ENCODE results near the gene THBS1.

Gene THBS1

DNA sequence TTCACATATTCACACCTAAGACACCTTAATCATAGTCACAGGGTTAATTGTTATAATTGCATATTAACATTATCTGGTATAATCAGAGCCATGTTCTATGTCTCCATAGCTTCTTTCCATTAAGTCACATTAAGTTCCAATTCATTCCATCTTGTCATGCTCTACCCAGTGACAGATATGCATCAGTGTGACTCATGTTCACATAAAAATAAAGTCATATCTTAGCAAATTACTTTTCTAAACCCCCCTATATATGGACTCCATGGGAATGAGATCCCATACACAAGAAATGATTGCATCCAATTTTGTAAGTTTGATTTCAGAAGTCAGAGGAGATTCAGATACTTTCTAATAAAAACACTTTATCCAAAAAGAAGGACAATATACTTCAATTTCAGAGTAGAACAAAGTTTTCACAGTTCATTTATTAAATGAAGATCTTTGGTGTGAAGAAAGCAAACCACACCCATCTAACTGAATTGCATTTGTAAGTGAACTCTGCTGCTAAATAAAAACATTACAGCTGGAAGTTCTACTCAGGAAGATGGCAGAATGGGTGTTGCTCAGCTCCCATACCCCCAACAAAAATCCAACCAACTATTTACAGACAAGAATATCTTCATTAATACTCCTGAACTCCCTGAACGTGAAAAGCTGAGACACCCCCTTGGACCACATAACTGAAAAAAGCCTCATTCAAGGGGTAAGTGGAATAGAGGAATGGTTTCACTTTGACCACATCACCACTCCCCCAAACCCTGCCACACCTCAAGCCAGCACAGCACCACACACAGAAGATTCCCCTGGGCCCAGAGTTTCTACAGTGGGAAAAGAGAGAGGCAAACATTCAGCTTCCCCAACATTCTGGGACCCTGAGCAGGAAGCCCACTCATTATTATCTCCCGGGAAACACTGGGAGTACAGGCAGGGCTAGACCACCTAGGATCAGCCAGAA lies 27.6 kb downstream of the THBS1 start:
- no peak for DNase-seq (ENCODE audit: low read depth)

DNA sequence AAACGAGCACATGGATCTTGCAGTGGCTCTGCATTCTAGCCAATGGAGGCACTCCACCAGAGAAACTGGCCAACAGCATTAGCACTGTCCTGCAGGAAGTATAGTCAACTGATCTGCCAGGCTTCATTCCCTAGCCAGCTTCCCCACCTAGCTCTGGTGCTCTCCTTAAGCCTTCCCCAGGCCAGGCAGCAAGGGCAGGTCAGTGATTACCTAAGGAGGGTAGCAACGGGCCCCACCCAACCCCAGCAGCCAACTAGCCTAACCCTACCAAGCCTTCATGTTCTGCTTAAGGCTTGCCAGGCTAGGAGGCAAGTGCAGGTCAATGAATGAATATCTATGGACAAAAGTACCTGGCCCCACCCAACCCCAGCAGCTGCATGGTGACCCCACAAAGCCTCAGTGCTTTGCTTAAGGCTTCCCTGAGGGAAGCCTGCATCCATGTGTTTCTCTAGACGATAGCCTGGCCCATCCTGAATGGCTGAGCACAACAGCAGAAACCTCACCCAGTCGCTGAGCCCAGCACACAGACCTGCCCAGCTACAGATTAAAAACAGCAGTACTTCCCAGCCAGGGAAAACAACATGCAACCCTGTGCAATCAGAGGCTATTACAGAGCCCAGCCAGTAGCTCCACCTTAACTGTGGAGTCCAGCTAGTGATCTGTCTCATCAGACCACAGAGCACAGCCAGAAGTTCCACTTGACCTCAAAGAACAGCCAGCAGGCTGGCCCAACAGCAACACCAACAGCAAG lies 28.5 kb downstream of the THBS1 start:
- no peak for DNase-seq (ENCODE audit: low read depth)

DNA sequence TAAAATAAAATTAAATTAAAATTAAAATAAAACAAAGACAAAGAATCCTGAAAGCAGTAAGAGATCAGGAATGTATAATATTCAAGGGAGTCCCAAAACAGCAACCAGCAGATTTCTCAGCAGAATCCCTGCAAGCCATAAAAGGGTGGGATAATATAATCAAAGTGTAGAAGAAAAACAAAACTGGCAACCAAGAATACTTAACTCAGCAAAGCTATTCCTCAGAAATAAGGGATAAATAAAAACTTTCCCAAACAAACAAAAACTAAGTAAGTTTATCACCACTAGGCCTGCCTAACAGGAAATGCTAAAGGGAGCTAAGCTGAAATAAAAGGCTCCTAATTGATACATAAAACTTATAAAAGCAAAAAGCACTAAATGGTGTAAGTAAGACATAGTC lies 29.8 kb downstream of the THBS1 start:
- no peak for DNase-seq (ENCODE audit: low read depth)

DNA sequence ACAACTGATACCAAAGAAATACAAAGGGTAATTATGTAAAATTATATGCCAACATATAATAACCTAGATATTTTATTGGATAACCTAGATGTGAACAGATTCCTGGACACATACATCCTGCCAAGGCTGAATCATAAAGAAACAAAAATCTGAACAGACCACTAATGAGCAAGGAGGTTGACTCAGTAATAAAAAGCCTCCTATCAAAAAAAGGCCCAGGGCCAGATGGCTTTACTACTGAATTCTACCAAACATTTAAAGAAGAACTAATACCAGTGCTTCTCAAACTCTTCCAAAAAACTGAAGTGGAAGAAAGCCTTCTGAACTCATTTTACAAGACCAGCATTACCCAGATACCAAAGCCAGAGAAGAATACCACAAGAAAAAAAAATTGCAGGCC lies 32.4 kb downstream of the THBS1 start:
- DNase-seq (ENCODE audit: low read depth): no peak

DNA sequence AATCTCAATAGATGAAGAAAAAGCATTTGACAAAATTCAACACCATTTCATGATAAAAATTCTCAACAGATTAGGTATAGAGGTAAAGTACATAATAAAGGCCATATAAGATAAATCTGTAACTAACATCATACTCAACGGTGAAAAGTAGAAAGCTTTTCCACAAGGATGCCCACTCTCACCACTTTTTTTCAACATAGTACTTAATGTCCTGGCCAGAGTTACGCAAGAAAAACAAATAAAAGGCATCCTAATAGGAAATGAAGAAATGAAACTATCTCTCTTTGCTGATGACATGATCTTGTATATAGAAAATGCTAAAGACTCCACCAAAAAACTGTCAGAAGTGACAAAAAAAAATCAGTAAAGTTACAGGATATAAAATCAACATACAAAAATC lies 33.0 kb downstream of the THBS1 start:
- no peak for DNase-seq (ENCODE audit: low read depth)

DNA sequence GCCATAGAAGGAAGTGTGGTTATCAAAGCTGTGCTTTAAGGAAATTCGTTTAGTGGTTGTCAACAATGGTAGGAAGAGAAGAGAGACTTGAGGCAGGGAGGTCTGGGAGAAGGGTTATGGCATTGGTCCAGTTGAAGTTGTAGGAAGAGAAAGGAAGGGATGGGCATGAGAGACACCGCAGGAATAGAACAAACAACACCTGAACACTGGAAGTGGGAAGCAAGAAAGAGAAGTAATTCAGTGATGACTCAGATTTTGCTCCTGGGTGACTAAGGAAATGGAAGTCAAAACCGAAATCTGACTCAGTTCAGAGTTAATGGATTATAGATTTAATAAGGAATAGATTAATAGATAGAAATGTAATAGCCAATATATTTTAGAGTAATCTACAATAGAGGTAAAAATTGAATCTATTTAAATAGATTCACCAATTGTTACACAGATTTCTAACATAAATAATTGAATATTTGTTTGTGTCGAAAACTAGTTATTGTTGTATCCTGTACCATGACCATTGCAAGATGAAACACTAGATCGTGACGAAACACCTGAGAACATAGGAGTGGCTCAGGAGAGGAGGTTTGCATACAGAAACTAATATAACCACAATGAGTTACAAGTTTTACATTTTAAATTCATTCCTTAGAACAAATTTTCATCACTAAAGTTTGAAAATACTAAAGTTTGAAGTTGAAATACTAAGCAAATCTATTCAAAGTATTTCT lies 36.0 kb downstream of the THBS1 start:
- DNase-seq (ENCODE audit: low read depth): no peak

DNA sequence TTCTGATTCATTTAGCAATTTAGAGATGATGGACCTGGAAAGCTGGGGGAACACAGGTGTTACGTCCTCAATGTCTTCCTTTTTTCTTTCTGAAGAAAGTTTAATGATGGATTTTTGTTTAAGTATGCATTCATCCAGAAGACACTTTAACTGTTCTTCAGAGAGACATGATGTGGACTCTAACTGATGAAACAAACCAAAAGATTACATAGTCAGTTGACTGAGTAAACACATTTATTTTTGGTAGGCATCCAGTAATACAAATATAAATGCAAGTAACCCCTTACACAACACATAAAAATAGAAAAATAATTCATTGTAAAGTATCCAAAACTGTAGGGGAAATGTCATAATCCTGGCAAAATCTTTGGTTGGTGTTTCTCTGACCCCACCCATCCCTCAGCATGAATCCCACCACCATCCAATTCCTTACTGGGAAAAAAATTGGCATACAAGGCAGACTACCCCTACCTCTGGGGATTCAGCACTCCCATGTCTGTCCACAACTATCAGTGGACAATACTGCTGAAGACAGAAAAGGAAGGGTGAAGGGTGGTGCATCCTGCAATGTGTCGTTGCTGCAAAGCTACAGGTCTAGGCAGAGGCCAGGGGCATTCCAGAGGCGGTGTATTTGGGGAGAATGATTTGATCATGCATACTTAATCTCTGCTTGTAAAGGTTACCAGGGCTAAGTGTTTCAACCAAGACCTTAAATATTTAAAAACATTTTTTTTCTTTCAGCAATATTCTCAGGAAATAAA lies 37.4 kb downstream of the THBS1 start:
- no peak for DNase-seq (ENCODE audit: low read depth)

DNA sequence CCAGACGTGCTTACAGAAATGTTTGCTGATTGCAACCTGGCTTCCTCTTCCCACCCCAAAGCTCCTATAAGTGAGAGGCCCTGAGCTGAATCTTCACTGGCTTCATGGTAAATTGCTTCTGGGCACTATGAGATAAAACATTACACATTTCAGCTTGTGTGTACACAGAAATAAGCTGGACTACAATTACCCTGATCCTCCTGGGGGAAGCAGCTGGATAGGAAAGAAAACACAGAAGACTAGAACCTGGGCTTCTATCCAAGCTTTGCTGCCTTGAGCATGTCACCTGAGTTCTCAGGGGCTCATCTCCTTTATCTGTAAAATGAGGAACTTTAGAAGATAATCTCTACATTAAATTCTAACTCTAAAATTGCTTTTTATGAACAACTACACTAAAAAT lies 40.3 kb downstream of the THBS1 start:
- no peak for DNase-seq (ENCODE audit: low read depth)

DNA sequence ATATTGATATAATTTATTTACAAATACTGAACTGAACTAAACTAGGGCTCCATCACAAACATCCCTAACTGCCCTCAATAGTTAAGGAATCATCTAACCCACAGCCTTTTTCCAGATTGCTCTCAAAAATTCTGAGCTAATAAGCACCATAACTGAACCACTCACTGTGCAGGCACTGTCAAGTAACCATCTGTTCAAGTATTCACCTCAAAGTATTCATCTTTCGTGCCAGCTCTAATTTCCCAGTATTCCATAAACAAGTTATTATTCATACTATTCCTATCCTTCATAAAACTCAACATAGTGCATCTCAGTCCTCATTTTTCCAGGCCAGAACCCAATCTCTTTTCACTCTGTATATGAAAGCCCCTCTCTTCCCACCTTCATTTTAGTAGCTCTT lies 41.1 kb downstream of the THBS1 start:
- no peak for DNase-seq (ENCODE audit: low read depth)

DNA sequence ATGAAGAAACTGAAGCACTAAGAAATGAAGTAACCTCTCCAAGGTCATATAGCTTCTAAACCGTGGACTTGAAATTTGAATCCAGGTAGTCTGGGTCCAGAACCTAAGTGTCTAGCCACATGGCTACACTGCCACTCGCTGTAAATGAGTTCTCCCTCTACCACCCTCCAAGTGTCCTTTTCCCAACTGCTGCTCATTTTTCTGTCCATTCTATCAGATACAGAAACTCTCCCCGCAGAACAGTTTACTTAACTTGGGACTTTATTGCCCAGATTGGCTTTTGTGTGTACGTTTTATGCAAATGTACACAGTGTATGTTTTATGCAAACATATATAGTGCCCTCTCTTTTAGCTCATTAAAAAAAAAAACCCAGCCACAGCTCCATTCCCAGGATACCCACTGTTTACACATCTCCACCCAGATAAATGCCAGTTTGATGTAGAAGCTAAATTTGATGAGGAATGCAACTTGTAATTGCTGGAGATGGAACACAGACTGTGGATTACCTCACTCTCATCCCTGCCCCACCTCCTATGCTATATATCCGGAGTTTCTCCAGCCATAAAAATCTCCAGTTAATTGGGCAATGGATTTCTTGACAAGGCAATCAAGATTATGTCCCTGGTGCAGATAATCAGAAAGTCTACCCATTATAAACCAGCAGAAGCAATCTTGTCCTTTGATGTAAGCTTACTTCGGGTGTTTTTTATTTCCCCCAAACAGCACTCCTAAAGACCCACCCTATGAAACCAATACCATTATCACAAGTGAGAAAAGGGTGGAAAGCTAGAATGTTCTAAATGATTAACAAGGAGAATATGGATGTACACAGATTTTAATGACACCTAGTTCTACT lies 42.0 kb downstream of the THBS1 start:
- DNase-seq (ENCODE audit: low read depth): no peak

DNA sequence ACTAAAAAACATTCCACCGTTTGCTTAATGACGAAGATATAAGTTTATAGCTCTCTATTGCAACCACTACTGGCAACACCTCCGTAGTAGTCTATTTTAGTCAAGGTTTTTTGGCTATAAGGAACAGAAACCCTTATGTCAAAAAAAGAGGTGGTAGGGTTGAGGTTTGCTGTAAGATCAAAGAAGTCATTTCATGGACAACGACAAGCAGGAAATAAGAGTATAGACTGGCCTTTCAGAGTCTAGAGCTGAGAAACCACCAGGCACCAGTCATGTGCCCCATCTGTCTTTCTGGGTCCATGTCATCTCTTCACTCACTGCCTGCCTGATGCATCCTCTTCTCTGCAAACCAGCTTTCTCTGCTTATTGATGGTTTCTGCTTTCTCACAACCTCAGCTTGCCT lies 42.7 kb downstream of the THBS1 start:
- DNase-seq (ENCODE audit: low read depth): no peak

DNA sequence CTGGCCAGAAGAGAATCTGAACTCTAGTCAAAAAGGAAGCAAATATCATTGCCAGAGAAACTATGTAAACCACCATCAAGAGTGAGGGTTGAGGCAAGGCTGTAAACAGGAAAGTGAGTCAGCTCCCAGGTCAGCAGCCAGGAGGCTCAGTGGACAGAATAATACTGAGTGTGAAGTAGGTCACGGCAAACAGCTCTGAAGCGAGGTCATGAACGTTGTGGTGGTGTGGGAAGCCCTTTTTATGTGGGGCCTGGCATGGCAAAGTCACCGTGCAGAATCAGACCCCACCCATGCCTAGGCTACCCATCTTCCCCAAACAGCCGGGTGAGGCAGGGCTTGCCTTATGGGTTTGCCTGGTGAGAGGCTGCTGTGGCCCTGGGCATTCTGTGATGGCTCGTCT lies 43.9 kb downstream of the THBS1 start:
- peak; percentile 91 for DNase-seq (ENCODE audit: low read depth)

DNA sequence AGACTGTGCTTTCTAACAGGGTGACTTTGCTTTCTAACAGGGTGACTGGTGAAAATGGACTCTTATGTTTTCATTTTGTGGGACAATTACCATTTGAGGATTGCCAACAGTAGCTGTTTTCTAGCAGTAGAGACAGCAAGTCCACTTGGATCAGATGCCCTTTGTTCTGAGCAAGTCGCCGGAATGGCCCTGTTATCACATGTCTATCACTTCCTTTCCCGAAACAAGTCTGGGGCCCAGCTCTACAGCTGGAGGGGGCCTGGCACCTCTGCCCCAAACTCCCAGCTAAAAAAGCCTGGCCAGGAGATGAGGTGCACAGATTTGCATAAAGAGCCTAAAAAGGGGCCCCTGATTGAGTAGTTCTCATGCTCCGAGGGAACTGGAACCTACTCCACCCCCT lies 44.6 kb downstream of the THBS1 start:
- no peak for DNase-seq (ENCODE audit: low read depth)

DNA sequence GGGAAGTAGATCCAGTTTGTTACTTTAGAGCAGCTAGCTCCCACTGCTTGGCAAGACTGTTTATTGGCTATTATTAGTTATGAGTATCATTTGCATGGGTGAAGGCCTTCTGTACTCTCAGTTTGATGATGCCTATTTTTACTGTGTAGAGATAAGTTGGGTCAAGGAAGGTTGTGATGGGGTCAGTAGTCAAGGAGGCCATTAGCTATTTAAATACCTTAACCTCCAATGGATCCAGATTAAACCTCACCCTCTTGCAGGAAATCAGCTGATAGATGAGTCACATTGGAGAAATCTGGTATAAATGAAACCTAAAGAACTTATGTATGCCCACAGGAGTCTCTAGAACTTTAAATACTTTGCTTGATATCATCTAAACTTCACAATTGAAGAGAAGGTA lies 45.0 kb downstream of the THBS1 start:
- no peak for DNase-seq (ENCODE audit: low read depth)

DNA sequence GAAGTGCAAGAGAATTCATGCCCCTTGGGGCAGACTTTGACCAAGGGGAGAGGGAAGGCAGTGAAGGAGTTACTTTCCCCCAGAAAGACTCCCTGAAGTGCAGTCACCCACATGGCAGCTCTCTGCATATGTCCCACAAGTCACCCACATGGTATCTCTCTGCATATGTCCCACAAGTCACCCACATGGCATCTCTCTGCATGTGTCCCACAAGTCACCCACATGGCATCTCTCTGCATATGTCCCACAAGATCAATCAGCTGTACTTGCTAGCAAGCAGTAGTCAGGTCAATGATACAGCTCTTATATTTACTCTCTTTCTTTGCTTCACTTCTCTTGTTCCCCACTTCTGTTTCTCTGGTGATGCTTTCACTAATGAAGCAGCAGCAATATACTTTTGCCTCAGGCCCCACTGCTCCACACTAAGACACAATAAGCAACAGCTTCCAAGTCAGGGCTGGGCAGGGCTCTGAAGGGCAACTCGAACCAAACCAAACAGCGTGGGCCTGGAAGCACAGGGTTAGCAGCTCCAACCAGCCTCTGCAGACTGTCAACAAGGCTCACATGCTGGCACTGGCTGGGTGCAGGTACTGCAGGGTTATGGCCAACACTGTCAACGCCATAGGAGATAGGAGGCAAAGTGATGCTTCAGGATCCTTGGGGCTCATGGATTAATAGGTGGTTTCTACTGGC lies 46.7 kb downstream of the THBS1 start:
- DNase-seq (ENCODE audit: low read depth): no peak

DNA sequence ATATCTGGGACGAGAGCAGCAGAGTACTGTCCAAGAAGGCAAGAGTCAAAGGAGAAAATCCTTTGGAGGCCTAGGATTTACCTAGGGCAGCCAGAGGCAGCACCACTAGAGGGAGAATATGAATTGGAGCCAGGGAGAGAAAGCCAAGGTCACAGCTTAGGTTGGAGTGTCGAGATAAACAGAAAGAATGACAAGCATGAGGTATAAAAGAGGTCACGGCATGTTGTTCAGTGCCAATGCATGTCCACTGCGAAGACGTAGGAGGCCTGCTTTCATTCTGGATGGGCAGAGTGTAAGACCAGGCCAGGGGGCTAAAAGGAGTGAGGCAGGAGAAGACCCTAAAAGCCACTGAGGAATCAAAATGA lies 47.2 kb downstream of the THBS1 start:
- no peak for DNase-seq (ENCODE audit: low read depth)

DNA sequence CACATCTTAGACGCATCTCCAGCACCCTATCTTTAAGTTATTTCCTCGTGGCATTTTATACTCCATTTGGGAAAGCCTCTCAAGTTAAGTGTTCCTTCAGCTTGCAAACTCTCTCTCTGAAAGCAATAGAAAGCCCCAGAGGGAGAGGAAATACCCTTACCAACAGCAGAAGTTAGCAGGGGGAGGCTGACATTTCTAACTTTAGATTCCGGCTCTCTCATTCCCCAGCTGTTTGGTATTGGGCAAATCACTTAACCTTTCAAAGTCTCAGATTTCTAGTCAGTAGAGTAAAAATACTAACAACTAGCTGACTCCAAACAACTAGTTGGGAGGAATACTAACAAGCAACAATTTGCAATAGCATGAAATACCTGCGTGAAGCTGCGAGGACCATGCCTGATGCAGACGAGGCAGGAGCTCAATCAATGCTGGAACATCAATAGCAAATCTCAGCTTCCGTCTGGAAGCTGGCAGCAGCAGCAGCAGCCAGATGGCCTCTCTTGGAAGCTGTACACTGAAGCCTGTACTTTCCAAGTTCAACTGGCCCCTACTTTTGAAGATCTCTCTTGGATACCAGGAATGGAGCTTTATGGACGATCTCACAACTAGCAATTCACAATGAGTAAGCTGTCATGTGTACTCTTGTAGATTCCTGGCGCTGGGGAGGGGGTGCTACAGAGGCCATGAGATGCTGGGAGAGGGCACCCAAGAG lies 47.8 kb downstream of the THBS1 start:
- DNase-seq (ENCODE audit: low read depth): no peak

DNA sequence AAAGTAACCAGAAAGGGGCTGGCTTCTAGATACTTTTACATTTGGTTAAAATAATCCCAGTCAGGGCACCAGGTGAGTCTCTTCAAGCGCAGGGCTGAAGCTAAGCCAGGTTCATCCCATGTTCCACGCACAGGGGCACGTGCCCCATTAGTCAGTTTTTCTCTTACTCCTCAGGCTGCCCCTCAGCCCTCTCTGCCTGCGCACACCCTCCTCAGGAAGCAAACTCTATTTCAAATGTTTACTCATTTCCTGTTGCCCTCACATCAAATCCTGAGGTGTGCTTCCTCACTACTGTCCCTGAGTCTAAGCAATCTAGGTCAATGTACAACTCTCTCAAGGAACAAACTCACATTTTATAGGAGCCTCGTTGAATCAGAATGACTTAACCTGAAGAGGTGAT lies 48.5 kb downstream of the THBS1 start:
- DNase-seq (ENCODE audit: low read depth): no peak

DNA sequence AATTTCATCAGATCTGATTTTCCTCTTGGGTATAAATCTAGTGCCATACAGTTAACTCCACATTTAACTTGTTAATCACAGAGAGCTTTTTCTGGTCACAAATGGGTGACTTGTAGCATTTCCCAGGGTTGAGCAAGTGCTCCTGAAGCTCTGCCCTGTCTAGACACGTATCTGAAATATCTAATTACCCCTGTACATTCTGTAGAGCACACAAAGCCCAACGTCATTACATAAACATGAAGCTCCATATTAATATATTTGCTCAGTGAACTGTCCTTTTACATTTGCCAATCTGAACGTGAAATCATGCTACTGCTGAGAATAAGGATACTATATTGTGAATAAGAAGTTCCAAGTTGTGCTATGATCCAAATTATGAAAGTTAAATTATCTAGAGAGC lies 49.0 kb downstream of the THBS1 start:
- no peak for DNase-seq (ENCODE audit: low read depth)

DNA sequence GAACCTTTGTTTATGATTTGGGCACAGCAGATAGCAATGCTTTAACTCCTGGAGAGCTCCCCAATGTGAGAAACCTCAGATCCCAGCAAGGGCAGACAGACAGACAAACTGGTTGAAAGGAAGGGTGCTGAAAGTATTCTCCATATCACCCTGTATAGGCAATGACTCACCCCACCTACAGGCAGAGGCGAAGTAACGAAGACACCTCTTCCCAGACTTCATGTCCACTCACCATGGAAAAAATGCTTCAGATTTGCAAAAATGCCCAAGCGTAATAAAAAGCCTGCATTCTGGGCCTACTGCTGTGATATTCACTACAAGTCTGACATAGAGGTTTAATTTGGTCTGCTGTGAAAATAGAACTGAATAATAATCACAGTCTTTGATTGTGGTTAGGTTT lies 50.5 kb downstream of the THBS1 start:
- no peak for DNase-seq (ENCODE audit: low read depth)

Measured in GM04503 (cell line).